RKO (cell line): ENCODE measurements around the gene PRKCI.
"Not testable (repeated sequence)": the region's sequence is repeated elsewhere in the genome, so short reads cannot be mapped to it uniquely, and the experiment has no call there.

Experiments used
- DNase-seq: peaks from one replicate; pipeline ENCODE4 v3.0.0-alpha.2; 2016; ENCODE audit warnings: low spot score

Gene PRKCI

GRCh38 chr3:170343859-170344258 is 121.6 kb downstream of the PRKCI start:
- not testable (repeated sequence) for DNase-seq

DNA sequence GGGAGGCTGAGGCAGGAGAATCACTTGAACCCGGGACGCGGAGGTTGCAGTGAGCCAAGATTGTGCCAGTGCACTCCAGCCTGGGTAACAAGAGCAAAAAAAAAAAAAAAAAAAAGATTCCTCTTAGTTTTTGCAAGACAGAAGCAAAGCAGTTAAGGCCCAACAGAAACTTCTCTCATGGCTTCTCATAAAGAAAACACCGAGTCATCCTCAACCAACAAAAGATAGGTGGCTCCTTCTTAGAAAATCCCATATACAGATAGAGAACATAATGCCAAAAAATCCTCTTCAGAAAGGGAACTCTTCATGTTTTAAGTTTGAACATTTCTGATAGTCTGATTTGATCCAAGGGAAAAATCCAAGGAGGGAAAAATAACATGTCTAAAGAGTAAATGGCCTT is 122.7 kb downstream of the PRKCI start:
- DNase-seq, result no peak

- DNase-seq, result no peak
Observed at GRCh38 chr3:170346481-170347392, 124.5 kb downstream of the PRKCI start.

DNA sequence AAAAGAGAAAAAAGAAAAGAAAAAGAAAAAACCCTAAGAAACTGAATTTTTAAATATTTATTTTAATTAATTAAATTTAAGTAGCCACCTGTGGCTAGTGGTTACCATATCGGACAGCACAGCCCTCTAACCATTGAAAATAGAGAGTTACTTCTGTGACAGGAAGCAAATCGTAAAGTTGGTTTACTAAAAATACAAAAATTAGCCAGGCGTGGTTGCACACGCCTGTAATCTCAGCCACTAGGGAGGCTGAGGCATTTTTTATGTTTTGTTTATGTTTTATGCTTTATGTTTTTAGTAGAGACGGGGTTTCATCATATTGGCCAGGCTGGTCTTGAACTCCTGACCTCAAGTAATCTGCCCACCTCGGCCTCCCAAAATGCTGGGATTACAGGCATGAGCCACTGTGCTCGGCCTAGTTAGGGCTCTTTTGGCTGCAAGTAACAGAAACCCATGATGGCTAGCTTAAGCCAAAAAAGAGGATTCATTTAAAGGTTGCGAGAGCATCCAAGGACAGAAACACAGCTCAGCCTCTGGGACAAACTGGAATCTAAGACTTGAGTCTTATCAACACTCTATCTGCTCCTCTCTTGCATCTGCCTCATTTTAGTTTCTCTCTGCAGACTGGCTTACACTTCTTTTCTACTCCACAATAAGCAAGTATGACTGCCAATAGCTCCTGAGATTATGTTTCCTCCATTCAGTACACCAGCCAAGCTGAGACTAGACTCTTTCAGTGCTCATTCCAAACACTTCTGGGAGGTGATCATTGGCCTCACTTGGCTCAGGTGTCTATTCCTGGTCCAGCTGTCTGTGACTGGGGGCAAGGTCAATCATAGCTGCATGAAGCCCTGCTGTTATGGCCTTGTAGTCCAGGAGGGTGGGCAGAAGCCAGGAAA is 128.5 kb downstream of the PRKCI start:
- no peak for DNase-seq

DNA sequence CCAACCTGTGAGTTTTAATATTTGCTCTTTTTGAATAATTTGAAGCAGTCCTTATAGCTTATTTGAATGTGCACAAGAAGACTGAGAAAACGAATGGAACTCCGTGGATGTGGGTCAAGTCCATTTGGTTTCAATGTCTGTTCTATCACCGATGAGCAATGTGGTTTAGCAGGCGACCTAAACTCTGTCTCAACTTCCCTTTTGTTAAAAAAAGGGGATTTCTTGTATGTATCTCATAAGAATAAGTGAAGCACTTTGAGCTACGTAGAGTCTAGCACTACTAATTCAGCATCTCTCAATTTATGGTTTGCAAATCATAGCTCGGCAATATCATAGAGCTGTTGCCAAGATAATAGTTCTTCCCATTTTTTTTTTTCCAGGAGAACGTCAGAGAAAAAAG is 130.7 kb downstream of the PRKCI start:
- DNase-seq, result no peak

DNA sequence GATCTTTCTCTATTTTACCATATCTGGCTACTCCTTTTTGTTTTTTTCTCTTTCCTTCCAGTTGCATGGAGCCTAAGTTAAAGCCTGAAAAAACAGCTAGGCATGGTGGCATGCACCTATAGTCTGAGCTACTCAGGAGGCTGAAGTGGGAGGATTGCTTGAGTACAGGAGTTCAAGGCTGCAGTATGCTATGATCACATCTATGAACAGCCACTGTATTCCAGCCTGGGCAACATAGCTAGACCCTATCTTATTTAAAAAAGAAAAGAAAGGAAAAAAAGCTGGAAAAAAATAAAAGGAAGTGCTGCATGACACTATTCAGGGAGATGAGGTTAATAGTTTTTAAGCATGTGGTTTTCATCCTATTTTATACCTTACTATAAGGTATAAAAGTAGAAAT is 131.3 kb downstream of the PRKCI start:
- DNase-seq, result no peak

- no peak for DNase-seq
Observed at GRCh38 chr3:170354760-170355159, 132.5 kb downstream of the PRKCI start.
